ENCODE results near the gene USP7.
"Not testable (repeated sequence)": the region's sequence is repeated elsewhere in the genome, so short reads cannot be mapped to it uniquely, and the experiment has no call there.

USP7 gene

GRCh38 chr16:8894736-8895334 is 68.9 kb downstream of the USP7 start:
- DNase-seq = no peak

GRCh38 chr16:8893976-8894690 is 69.6 kb downstream of the USP7 start:
- no peak for DNase-seq

- no peak for DNase-seq
Measured at GRCh38 chr16:8893426-8893825, 70.3 kb downstream of the USP7 start.

DNA sequence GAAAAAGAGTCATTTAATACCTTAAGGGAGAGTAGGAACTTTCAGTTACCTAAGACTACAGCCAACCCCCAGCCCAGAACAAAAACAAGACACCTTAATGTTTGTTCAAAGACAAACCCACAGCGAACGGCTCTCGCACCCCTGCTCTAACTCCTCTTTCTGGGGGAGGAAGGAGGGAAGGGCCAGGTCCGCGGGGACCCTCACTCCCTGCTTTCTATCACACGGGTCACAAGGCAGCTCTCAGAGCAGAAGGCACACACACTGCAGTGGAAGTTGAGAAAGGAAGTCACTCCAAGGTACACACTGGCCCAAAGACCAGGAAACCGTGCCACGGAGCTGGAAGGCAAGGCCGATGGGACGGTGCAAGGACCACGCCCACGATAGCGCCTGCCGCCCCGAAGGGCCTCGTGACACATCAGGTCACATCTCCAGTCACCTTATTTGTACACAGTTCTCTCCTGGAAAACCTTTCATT is 71.6 kb downstream of the USP7 start:
- no peak for DNase-seq

DNA sequence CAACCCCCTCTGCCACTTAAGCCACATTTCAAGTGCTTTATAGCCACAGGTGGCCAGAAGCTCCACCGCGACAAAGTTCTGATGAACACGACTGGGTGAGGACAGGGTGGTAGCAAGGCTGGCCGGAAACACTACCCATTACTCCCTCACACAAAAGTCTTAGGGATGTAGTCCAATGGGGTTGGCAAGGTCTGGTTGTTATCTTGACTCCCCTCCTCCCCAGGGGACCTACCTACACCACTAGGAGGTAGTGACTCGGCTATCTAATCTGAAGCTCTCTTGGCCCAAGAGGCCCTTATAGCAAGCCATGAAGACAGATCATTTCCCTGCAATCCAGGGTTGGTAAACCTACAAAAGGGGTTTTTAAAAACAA is 73.2 kb downstream of the USP7 start:
- DNase-seq = no peak

- no peak for DNase-seq
Measured at GRCh38 chr16:8889893-8890548, 73.7 kb downstream of the USP7 start.

GRCh38 chr16:8888951-8889892 is 74.5 kb downstream of the USP7 start:
- no peak for DNase-seq

DNA sequence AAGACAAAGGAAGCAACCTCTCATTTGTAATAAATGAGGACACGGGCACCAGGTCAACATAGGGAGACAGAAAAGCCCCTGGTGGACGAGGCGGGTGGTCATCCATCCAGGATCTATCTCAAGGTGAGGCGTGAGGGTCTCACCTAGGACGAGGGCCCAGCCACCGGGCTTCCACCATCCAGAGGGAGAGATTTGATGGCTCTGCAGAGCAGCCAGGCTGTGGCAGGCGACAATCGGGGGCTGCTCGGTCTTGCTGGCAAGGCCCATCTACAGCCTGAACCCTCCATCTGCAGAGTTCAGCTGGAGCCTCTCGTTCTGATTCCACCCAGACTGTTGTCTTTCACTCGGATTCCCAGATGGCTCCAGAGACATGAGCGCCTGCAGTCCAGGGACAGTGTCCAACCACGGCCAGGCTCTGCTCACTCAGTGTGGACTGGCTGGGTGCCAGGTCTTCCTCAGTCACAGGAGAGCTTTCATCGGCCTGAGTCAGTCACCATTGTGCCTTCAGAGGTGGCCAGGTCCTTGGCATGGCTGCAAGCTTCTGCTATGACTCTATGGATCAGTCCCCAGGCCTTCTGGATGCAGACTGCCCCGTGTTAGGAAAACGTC is 75.7 kb downstream of the USP7 start:
- DNase-seq = no peak

GRCh38 chr16:8887431-8887765 is 76.3 kb downstream of the USP7 start:
- DNase-seq = no peak

GRCh38 chr16:8886593-8887430 is 76.9 kb downstream of the USP7 start:
- DNase-seq = no peak

DNA sequence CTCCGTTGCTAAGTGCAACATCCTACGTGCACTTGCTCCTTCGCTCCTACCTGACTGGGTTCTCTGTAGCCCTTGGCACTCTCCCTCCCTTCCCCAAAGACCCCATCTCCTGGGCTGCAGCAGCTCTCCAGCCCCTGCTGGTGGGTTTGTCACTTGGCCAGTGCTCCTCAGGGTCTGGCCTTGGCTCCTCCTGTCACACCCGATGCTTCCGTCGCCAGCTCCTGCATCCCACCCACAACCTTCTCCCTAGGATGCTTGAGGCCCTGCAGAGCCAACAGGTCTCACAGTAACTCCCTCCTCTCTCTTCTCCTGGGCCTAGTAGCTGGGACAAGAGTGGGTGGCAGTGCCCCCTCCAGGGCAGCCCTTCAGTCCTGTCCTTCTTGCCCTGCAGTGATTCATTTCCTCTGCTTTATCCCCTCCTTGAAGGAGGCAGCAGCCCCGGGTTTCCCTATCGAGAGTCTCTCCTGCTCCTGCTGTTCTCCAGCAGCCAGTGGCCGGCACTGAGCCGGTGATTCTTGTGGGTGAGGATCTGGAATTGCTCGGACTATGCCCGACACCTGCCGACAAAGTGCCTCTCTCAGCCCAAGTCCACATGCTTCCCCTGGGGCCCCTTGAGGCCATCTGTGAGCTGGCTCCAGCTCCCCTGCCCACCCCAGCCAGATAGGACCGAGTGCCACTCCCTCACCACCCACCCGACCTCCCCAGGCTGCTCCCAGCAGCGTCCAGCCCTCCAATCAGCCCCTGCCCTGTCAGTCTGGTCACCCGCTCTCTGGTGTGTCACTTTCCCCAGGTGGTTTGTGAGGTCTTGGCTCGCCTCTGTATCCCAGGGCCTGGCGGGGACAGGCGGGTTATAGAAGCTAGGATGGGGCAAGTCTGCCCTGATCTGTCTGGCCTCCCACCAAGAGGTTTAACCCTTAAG is 77.8 kb downstream of the USP7 start:
- no peak for DNase-seq

DNA sequence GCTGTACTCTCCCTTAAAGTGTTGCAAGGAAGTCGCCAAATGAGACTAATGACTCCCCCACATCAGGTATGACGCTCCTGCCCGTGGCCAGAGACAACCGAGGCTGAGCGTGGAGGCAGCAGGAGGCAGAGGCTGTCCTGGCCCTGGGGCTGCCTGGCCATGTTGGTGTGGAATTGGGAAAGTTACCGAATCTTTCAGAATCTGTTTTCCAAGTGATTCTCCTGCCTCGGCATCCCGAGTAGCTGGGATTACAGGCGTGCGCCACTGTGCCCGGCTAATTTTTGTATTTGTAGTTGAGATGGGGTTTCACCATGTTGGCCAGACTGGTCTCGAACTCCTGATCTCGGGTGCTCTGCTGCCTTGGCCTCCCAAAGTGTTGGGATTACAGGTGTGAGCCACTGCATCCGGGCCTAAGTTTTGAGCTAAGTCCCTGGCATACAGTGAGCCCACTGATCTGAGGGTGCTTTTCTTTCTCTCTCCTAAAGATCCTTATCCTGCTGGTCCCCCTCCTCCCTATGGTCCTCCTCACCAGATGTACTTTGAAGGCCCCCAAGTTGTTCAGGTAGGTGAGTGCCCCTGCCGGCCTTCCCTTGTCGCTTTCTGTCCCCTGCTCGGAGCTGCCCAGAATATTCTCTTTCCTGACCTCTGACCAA is 80.9 kb downstream of the USP7 start:
- no peak for DNase-seq

GRCh38 chr16:8882041-8882617 is 81.6 kb downstream of the USP7 start, which contains the start of gene LITAFD:
TSS of gene LITAFD (plus strand) at chr16:8882351. CDS start at chr16:8884356, 2,005 bp downstream.
- DNase-seq = no peak

GRCh38 chr16:8880839-8881510 is 82.7 kb downstream of the USP7 start:
- no peak for DNase-seq

DNA sequence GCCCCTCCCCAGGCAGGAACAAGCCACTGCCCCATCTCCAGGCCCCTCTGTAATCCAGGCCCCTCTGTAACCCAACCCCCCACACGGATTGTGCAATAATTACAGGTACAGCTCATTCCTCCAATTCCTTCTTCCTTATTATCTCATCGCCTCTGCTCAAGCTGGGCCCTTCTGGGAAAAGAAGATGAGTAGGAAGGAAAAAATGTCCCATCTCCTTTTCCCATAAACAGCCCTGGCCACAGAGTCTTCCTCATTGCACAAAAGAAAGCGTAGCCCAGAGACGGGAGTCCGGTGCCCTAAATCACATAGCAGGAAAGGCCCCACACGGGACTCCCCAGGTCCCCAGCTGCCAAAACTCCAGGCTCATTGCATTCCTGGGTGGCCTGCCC is 85.2 kb downstream of the USP7 start:
- no peak for DNase-seq

DNA sequence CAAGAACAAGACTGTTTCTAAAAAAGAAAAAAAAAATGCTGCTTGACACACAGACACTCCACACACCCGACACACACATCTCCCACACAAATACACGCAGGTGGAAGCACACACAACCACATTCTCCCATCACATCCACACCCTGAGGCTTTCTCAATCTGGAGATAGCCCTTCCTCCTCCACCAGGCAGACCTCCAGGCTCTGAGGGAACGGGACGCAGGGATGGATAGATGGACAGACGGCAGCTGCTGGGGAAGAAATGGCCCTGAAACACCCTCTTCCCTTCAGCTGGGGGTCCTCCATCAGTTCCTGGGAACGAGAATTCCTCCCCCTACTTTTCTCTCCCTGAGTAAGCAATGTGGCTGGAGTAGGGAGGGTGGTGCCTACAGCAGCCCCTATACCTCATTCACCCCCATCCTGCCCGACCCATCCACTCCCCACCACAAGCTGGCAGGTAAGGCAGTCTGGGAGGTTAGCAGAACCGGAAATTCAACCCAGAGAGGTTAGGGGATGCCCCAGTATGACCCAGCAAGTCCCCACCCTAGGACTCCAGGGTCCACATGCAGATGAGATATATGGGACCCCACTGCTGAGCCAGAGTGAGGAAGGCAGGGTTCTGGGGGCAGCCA is 85.7 kb downstream of the USP7 start:
- DNase-seq = no peak

DNA sequence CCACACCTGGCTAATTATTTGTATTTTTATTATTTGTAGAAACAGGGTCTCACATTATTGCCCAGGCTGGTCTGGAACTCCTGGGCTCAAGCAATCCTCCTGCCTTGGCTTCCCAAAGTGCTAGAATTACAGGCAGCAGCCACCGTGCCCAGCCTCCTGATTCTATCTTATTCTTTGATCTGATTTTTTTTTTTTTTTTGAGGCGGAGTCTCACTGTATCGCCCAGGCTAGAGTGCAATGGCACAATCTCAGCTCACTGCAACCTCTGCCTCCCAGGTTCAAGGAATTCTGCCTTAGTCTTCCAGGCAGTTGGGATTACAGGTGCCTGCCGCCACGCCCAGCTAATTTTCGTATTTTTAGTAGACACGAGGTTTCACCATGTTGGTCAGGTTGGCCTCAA is 88.4 kb downstream of the USP7 start:
- not testable (repeated sequence) for DNase-seq

DNA sequence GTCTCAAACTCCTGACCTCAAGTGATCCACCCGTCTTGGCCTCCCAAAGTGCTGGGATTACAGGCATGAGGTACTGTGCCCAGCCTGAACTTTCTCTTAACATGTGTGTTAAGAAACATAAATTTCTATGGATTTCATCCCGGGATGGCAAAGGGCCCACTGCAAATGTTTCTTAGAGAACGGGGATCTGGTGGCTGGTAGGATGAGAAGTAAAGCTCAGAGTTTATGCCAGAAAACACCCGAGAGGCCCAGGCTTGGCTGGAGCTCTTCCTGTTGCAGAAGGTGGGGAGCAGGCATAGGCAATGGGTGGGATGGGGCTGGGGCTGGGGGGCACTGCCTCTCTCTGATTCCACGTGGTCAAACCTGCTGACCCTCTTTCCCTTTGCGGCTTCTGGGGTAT is 89.3 kb downstream of the USP7 start:
- no peak for DNase-seq

DNA sequence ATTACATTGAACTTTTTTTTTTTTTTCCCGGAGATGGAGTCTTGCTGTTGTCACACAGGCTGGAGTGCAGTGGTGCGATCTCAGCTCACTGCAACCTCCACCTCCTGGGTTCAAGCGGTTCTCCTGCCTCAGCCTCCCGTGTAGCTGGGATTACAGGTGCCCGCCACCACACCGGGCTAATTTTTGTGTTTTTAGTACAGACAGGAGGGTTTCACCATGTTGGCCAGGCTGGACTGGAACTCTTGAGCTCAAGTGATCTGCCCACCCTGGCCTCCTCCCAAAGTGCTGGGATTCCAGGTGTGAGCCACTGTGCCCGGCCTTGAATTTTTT is 89.9 kb downstream of the USP7 start:
- not testable (repeated sequence) for DNase-seq
